HG03175 (cell line): ENCODE results near the gene COPS8.

Experiments
- ATAC-seq: cut with Tn5 transposase; IDR thresholded peaks from one replicate; pipeline ENCODE4 v1.9.1; 2021; ENCODE audit warnings: mild to moderate bottlenecking, moderate library complexity; ENCODE audit not compliant: unreplicated experiment

The COPS8 gene

GRCh38 chr2:237085248-237086221, at the start of gene COPS8:
Gene COPS8 (plus strand): TSS chr2:237085889. CDS start chr2:237085965, 76 bp downstream.
- peak; percentile 97 for ATAC-seq

GRCh38 chr2:237039301-237040031, 46.2 kb upstream of the COPS8 start:
- ATAC-seq: no peak

DNA sequence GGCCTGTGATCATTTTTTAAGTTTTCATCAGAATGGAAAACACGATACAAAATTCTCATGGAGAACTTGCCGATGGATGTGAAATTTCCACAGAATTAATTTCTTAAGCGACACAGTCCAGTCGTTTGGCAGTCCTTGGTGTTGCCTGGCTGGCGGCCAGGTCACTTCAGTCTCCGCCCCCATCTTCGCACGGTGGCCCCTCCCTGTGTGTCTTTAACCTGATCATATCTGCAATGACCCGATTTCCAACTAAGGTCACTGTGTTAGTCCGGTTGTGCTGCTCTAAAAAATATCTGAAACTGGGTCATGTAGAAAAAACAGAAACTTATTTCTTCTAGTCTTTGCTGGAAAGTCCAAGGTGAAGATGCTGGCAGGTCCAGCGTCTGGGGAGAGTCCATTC, 44.5 kb upstream of the COPS8 start:
- ATAC-seq: no peak

- ATAC-seq: no peak
Measured at GRCh38 chr2:237042101-237042500, 43.6 kb upstream of the COPS8 start.

DNA sequence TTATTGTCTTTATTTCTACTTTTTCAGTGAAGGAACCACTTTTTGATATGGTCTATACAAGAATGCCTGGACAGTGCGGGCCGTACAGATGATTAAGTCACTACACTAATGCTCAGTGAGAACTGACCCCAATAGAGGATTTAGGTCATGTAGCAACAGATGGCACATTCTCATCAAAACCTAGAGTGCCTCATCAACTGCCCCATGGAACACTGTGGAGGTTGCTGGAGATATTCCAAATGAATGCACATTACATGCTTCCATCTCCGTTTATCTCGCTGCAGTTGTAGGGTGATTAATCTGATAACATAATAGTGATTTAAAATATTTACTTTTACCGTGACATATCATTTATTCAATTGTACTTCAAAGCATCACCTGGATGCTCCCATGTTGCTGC, 41.8 kb upstream of the COPS8 start:
- ATAC-seq: no peak

DNA sequence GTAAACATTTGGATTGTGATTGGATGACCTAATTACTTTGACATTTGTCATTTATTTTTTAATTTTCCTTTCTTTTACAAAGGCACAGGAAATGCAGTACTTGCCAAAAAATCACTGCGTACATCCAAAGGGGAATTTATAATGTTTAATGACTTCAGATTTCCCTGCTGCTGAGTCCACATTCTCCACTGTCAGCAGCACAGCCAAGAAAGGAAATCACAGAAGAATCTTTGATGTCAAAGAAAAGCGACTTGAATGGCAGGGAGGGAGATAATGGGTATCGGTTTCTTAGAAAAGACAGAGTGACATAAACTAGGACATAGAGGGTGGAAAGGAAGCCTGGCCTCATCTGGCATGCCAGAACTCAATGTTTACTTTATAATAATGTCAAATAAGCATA, 41.4 kb upstream of the COPS8 start:
- ATAC-seq: no peak

GRCh38 chr2:237045449-237045848, 40.2 kb upstream of the COPS8 start:
- no peak for ATAC-seq

GRCh38 chr2:237048595-237048994, 37.1 kb upstream of the COPS8 start:
- ATAC-seq: no peak

GRCh38 chr2:237051861-237052260, 33.8 kb upstream of the COPS8 start:
- ATAC-seq: no peak

- ATAC-seq: no peak
Measured at GRCh38 chr2:237053066-237053465, 32.6 kb upstream of the COPS8 start.

DNA sequence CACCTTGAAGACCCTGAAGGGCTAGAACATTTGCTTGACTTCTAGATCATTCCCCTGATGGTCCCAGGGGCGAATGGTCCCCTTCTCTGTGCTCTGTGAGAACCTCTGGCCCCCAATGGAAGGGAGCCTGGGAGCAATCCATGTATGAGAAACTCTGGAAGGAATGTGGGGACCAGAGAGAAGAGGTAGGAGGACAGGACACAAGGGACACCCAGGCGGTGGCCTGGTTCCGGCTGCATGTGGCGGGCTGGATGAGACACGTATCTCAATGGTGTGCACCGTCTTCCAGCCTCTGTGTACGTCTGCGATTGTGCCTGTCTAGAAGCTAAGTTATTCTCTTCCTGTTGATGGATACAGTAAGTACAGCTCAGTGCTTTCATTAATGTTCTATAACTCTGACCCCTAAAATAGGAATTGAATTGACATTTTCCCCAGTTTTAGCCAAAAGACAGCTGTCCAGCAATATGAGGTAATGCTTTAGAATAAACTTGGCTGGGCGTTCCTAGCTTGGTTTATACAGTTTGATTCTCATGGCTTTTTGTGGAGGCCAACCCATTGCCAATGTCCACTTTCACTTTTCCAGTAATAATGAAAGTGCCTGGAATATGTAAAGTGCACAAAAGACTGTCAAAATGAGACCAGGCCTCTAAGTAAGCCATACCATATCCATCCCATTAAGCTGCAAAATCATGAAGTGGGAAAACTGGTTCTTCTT, 30.1 kb upstream of the COPS8 start:
- ATAC-seq: no peak

- no peak for ATAC-seq
Measured at GRCh38 chr2:237056287-237056875, 29.3 kb upstream of the COPS8 start.

DNA sequence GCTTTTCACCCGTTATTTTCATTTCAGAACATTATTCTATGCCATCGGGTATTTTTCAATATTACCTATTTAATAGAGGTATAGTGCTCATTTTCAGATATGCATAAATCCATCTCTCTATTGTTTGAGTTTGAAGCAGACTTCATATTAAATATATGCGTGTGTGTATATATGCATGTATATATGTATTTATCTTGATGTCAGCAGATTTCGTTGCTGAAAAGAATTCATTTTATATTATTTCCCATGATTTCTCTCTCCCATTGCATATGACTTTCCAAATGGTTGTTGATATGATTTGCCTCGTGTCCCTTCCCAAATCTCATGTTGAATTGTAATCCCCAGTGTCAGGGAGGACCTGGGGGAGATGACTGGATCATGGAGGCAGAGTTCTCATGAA, 28.6 kb upstream of the COPS8 start:
- ATAC-seq: no peak

DNA sequence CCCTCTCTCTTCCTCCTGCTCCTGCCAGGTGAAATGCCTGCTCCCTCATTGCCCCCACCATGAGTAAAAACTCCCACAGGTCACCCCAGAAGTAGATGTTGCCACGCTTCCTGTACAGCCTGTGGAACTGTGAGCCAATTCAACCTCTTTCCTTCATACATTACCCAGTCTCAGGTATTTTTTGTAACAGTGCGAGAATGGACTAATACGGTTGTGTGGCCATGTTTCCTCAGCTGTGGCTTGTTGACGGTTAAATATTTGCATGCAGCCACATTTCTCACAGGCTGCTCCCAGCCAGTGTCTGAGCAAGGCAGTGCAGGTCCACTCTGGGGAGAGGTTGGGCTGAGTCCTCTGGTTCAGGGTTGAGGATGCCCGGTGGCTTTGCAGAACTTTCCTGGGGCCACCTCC, 27.8 kb upstream of the COPS8 start:
- ATAC-seq: peak; percentile 81

DNA sequence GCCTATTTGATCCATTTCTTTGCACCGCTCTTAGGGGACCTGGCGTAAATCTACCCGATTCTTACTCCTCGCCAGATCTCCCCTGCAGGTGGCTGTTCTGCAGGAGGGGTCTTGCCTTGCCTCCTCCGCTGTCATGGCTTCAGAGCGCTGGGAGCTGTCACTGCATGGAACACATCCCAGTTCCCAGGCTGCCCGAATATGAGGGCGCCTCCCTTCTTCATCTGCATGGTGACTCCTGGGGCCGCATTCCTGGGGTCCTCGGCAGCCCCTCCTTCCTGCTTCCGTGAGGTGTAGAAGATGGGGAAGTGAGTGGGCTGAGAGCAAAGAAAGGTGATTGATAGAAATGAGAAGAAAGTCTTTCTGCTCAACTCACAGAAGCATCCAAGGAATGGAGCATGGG, 27.3 kb upstream of the COPS8 start:
- no peak for ATAC-seq

DNA sequence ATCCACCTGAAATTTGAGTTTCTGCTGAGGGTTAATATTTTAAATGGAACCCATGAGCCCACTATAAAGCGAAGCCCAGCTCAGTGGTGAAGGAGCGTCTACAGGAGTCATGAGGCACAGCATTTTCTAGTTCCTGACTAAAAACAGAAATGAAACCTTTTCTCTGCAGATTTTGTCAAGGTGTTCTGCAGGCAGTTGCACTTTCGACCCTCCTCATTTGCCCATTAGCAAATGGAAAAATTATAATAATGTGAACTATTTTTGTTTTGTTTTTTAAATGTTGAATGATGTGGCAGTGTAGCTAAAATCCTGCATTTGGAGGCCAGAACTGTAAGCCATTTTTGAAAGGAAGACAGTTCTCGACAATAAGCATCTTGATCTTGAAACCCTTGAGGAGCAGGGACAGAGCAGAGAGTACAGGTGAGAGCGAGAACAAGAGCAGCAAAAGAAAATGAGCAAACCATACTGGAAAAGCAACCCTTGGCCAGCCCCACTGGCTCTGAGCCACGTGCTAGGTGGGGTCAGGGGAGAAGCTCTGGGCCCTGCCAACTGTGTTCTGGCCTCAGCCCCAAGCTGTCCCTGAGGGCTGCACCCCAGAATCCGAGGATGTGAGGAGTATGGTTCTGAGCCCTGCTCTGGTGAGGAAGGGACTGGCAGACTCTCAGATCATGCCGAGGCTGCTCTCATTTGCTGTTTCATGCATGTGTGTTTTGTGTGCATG, 26.4 kb upstream of the COPS8 start:
- ATAC-seq: peak; percentile 83

GRCh38 chr2:237060534-237061312, 25.0 kb upstream of the COPS8 start:
- ATAC-seq: no peak

GRCh38 chr2:237061356-237061755, 24.3 kb upstream of the COPS8 start:
- no peak for ATAC-seq

DNA sequence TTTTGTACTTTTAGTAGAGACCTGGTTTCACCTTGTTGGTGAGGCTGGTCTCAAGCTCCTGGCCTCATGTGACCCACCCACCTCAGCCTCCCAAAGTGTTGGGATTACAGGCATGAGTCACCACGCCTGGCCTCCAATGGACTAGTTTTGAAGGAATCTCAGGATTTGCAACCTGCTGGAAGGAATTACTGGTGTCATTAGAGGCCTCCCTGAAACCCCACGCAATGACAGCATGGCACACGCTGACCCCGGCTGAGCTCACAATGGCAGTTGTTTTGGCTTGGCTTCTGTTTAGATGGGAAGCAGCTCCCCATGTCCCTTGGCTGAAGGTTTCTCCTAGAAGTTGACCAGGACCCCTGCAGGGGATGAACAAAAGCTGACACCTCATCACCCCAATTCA, 23.1 kb upstream of the COPS8 start:
- no peak for ATAC-seq
